Gastrocnemius medialis (tissue), 4 donors: Measurements from ENCODE around the gene RAX2.

Experiments used
- POLR2A ChIP-seq, 2 donors: fragments of 450-650 bp; IDR thresholded peaks; one replicate each; pipeline ENCODE4 v1.6.1; 2017; ENCODE audit warnings: antibody characterized with exemption in 2 of 2, mild to moderate bottlenecking in 2 of 2, moderate library complexity in 2 of 2
- TF ChIP-seq, protein P1 (sequence below), 5 experiments: fragments of 450-650 bp in 3 of 5; fragments of 200-600 bp in 2 of 5; sonication (generic) in 2 of 5; IDR thresholded peaks in 4 of 5; conservative IDR thresholded peaks in 1 of 5; 1 replicate in 4 of 5; 2 replicates in 1 of 5; pipeline ENCODE4 v1.5.1; 2016 to 2019; ENCODE audit warnings: antibody characterized with exemption in 5 of 5, mild to moderate bottlenecking in 3 of 5, moderate library complexity in 3 of 5

DNA sequence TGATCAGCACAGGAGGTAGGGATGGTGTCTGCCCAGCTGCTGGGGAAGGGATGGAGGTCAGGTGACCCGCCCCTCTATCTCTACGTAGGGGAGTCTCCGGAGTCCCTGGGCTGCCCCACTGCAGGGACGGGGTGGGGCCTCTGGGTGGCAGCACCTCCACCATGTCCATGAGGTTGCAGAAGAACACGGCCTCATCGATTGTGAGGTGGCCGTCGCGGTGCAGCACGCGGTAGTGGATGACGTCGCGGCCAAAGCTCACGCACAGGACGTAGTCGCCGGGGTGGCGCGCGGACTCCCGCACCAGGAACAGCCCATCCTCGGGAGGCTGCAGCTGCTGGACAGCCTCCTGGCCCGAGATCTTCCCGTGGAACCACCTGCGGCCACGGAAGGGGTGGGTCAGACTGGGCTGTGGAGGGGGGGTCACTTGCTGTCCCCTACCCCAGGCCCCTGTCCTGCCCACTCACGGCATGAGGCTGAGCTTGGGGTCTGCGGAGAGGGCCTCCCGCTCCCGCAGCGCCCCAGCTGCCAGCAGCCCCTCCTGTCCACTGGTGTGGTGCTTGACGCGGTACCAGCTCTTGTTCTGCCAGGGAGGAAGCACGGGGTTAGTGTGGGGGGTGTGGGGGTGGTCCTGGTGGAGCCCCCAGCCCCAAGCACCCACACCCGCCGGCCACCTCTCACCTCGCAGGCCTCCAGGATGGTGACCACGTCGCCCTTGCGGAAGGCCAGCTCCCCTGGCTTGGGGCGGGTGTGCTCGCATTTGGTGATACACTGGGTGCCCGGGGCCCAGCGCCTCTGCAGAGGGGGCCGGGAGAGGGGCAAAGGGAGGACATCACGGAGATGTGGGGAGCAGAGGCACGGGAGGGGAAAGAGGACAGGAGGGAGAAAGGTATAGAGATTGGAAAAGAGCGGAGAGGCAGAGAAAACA lies 11.9 kb upstream of the RAX2 start:
- TF ChIP-seq POLR2A (IDR thresholded peaks at IDR 0.05) = no peak
- TF ChIP-seq, protein P1, sequence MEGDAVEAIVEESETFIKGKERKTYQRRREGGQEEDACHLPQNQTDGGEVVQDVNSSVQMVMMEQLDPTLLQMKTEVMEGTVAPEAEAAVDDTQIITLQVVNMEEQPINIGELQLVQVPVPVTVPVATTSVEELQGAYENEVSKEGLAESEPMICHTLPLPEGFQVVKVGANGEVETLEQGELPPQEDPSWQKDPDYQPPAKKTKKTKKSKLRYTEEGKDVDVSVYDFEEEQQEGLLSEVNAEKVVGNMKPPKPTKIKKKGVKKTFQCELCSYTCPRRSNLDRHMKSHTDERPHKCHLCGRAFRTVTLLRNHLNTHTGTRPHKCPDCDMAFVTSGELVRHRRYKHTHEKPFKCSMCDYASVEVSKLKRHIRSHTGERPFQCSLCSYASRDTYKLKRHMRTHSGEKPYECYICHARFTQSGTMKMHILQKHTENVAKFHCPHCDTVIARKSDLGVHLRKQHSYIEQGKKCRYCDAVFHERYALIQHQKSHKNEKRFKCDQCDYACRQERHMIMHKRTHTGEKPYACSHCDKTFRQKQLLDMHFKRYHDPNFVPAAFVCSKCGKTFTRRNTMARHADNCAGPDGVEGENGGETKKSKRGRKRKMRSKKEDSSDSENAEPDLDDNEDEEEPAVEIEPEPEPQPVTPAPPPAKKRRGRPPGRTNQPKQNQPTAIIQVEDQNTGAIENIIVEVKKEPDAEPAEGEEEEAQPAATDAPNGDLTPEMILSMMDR (IDR thresholded peaks at IDR 0.05 in 4 of 5, conservative IDR thresholded peaks at IDR 0.05 in 1 of 5) = peak in 2 of 5 experiments; percentile 12
